Kidney (tissue), 14 donors: ENCODE results near the gene RFX8. TPM values are rescaled to one million over a fixed set of nuclear protein-coding genes. Genes with fewer than 3 reads are reported as not detected.
A peak's percentile ranks its signal among the peaks of the same experiment; 100 is the strongest.

Experiments
- DNase-seq, 5 donors: peaks; one replicate each; pipeline ENCODE4 v3.0.0-alpha.2; 2013 to 2020
- FAIRE-seq: peaks from 2 replicates; lab custom pipeline; 2012; peaks lifted over from hg19 to GRCh38; lab: Jason Lieb, UNC
- H3K27ac ChIP-seq, 2 donors: one replicate each; pipeline ENCODE4 v1.7.0; 2013; ENCODE audit warnings: low read depth in 2 of 2, low read length in 2 of 2, inconsistent platforms in 1 of 2
- H3K27me3 ChIP-seq: one replicate; pipeline ENCODE4 v1.7.1; 2013; ENCODE audit warnings: low read length, inconsistent platforms; ENCODE audit not compliant: control insufficient read depth, insufficient read depth
- H3K36me3 ChIP-seq, 3 donors: one replicate each; pipeline versions ENCODE4 v1.7.0 to v1.7.1; 2013; ENCODE audit warnings: low read length in 3 of 3, control low read depth in 1 of 3, inconsistent platforms in 1 of 3; ENCODE audit not compliant: insufficient read depth in 3 of 3, control insufficient read depth in 2 of 3
- H3K4me1 ChIP-seq, 3 donors: one replicate each; pipeline versions ENCODE4 v1.7.0 to v1.7.1; 2013; ENCODE audit warnings: low read length in 3 of 3, inconsistent platforms in 1 of 3, low read depth in 1 of 3; ENCODE audit not compliant: control insufficient read depth in 2 of 3, insufficient read depth in 2 of 3
- H3K4me3 ChIP-seq, 3 donors: one replicate each; pipeline versions ENCODE4 v1.7.0 to v1.8.1; 2013; ENCODE audit warnings: low read length in 3 of 3, control low read depth in 1 of 3, inconsistent platforms in 1 of 3
- H3K9ac ChIP-seq, 3 donors: one replicate each; pipeline versions ENCODE4 v1.7.0 to v1.7.1; 2013; ENCODE audit warnings: low read length in 3 of 3, control low read depth in 1 of 3, inconsistent platforms in 1 of 3
- H3K9me3 ChIP-seq, 3 donors: one replicate each; pipeline versions ENCODE4 v1.7.0 to v1.7.1; 2013; ENCODE audit warnings: low read length in 3 of 3, control low read depth in 1 of 3, inconsistent platforms in 1 of 3; ENCODE audit not compliant: control insufficient read depth in 2 of 3, insufficient read depth in 1 of 3
- CTCF ChIP-seq: IDR thresholded peaks from 3 replicates; pipeline ENCODE4 v1.5.1; 2012; ENCODE audit warnings: mild to moderate bottlenecking, moderate library complexity, borderline replicate concordance; ENCODE audit not compliant: insufficient read depth; ENCODE audit errors: extremely low read depth
- intact Hi-C: fragments of 100-400 bp; cut with DNase I; formaldehyde crosslinking; loops from one replicate; pipeline ENCODE4 v1.11.1; 2022
- polyA plus RNA-seq: library from polyadenylated mRNA; stranded (reverse); fragments of 350-450 nt; fragmentation: Illumina TruSeq; extraction: RNeasy Lipid Tissue Mini Kit (QIAGEN cat#74804); gene quantifications from one replicate; pipeline ENCODE4 v1.2.3, GENCODE V29; 2014; ENCODE audit warnings: low read depth, low replicate concordance; ENCODE audit not compliant: insufficient read depth
- total RNA-seq: library from RNA; stranded (reverse); fragmentation: NEBNext Ultra II Directional; extraction: Animal tissue kit (Norgen Biotek cat#: 25700); gene quantifications from one replicate; pipeline ENCODE4 v1.2.1, GENCODE V29; 2021
- donor health status: control.
- donor health status: control.
- donor health status: control.
- donor health status: control.
- donor health status: control.
- donor health status: DM: yes; HTN: yes; CAD: no.
- donor health status: Normal renal cell carcinoma (clear cell type).

RFX8 gene
- total and polyA plus RNA-seq, 2 donors from 2014 or later: 0.28 TPM; not detected in 1

GRCh38 chr2:101400506-101401325 lies 74.2 kb downstream of the RFX8 start:
- intact Hi-C loops: no loop called here
- peak in 3 of 5 donors; percentile 25 to 42 (median 32) for DNase-seq
- no peaks in the 10 kb centered on the region for H3K27me3 ChIP-seq
- no peak overlapping the region for H3K4me3 ChIP-seq
- H3K9ac ChIP-seq: no peak overlapping the region
- H3K36me3 ChIP-seq: no peaks in the 10 kb centered on the region
- FAIRE-seq: no peak
- H3K27ac ChIP-seq: no peak overlapping the region
- H3K9me3 ChIP-seq: no peaks in the 10 kb centered on the region
- peaks cover 0 to 11% (median 4%) of the 10 kb centered on the region in 3 donors for H3K4me1 ChIP-seq
- TF ChIP-seq CTCF: no peak

GRCh38 chr2:101400048-101400447 lies 74.9 kb downstream of the RFX8 start:
- no peak for TF ChIP-seq CTCF
- H3K4me1 ChIP-seq: peaks cover 0 to 11% (median 4%) of the 10 kb centered on the region in 3 donors
- DNase-seq (peak in 3 of 5 donors; percentile 14 to 56 (median 53)), FAIRE-seq (peak; percentile 35)
- no peaks in the 10 kb centered on the region for H3K36me3 ChIP-seq
- H3K27ac ChIP-seq: no peak overlapping the region
- no peak overlapping the region for H3K9ac ChIP-seq
- intact Hi-C loops: no loop called here
- no peak overlapping the region for H3K4me3 ChIP-seq
- H3K9me3 ChIP-seq: no peaks in the 10 kb centered on the region
- H3K27me3 ChIP-seq: no peaks in the 10 kb centered on the region

GRCh38 chr2:101399021-101399799 lies 75.7 kb downstream of the RFX8 start:
- intact Hi-C loops: no loop called here
- no peak for TF ChIP-seq CTCF
- Histone ChIP-seq H3K4me3 (no peak overlapping the region), H3K36me3 (no peaks in the 10 kb centered on the region), H3K27ac (no peak overlapping the region), H3K9me3 (no peaks in the 10 kb centered on the region), H3K9ac (no peak overlapping the region), H3K27me3 (no peaks in the 10 kb centered on the region), H3K4me1 (peaks cover 0 to 11% (median 4%) of the 10 kb centered on the region in 3 donors)
- FAIRE-seq (no peak), DNase-seq (no peak)
